ENCODE data around the gene FOXO6.

Gene FOXO6

GRCh38 chr1:41341772-41342562 is 19.3 kb upstream of the FOXO6 start:
- no peak for TF ChIP-seq CTCF (conservative IDR thresholded peaks at IDR 0.05)

GRCh38 chr1:41342774-41343355 is 18.4 kb upstream of the FOXO6 start:
- TF ChIP-seq CTCF (conservative IDR thresholded peaks at IDR 0.05) = no peak

More at GRCh38 chr1:41341772-41342562, 19.3 kb upstream of the FOXO6 start:
- no peak overlapping the region for H3K27ac ChIP-seq

GRCh38 chr1:41343790-41344699 is 17.2 kb upstream of the FOXO6 start:
- TF ChIP-seq CTCF (conservative IDR thresholded peaks at IDR 0.05) = no peak
- H3K27ac ChIP-seq = no peak overlapping the region

More at GRCh38 chr1:41342774-41343355, 18.4 kb upstream of the FOXO6 start:
- H3K27ac ChIP-seq = no peak overlapping the region

- no peak for TF ChIP-seq CTCF (conservative IDR thresholded peaks at IDR 0.05)
- no peak overlapping the region for H3K27ac ChIP-seq
Observed at GRCh38 chr1:41344708-41345159, 16.5 kb upstream of the FOXO6 start.

- H3K27ac ChIP-seq = no peak overlapping the region
- no peak for TF ChIP-seq CTCF (conservative IDR thresholded peaks at IDR 0.05)
Observed at GRCh38 chr1:41345434-41346075, 15.7 kb upstream of the FOXO6 start.

- no peak overlapping the region for H3K27ac ChIP-seq
Observed at GRCh38 chr1:41347276-41347675, 14.0 kb upstream of the FOXO6 start.

More at GRCh38 chr1:41347276-41347675, 14.0 kb upstream of the FOXO6 start:
- TF ChIP-seq CTCF (conservative IDR thresholded peaks at IDR 0.05) = no peak
